ENCODE measurements around the gene UQCRH. TPM values are rescaled to one million over a fixed set of nuclear protein-coding genes. Genes with fewer than 3 reads are reported as not detected.

The UQCRH gene
- 100 to 1,000 TPM; 144 to 237 TPM for total RNA-seq

GRCh38 chr1:46303038-46303871, at the start of gene UQCRH, which contains the start of gene LRRC41:
Gene UQCRH (plus strand): TSS chr1:46303698. CDS start chr1:46303767, 69 bp downstream.
Gene LRRC41 (minus strand): TSS chr1:46303616. CDS start chr1:46303322, 294 bp downstream.
- Histone ChIP-seq H3K9me3 (no peaks in the 10 kb centered on the region), H3K36me3 (no peaks in the 10 kb centered on the region), H3K4me3 (peak within 1 kb of the TSS; percentile 92), H3K27ac (peak within 1 kb of the TSS; percentile 98 to 100), H3K27me3 (replicated peaks; ENCODE audit: insufficient read depth) (no peaks in the 10 kb centered on the region), H3K4me1 (ENCODE audit: control insufficient read depth in 1 of 2, low read depth in 2 of 2) (peaks cover 31 to 61% of the 10 kb centered on the region in 2 donors)
- DNase-seq (ENCODE audit: low spot score) (peak; percentile 82), ATAC-seq (ENCODE audit: insufficient number of reproducible peaks, low FRiP score, low read depth) (peak; percentile 88)
- no peak for TF ChIP-seq CTCF (IDR thresholded peaks at IDR 0.05)

- DNase-seq (ENCODE audit: low spot score): no peak
- Histone ChIP-seq H3K4me1 (ENCODE audit: control insufficient read depth in 1 of 2, low read depth in 2 of 2) (no peaks in the 10 kb centered on the region), H3K36me3 (no peaks in the 10 kb centered on the region), H3K9me3 (no peaks in the 10 kb centered on the region), H3K4me3 (no peak overlapping the region), H3K27me3 (replicated peaks; ENCODE audit: insufficient read depth) (no peaks in the 10 kb centered on the region), H3K27ac (no peak overlapping the region)
- ATAC-seq (ENCODE audit: insufficient number of reproducible peaks, low FRiP score, low read depth): no peak
- TF ChIP-seq CTCF (IDR thresholded peaks at IDR 0.05): no peak
Observed at GRCh38 chr1:46254668-46255067, 48.8 kb upstream of the UQCRH start.

GRCh38 chr1:46256523-46256922, 47.0 kb upstream of the UQCRH start:
- Histone ChIP-seq H3K4me1 (ENCODE audit: control insufficient read depth in 1 of 2, low read depth in 2 of 2) (no peaks in the 10 kb centered on the region), H3K4me3 (no peak overlapping the region), H3K36me3 (no peaks in the 10 kb centered on the region), H3K27ac (no peak overlapping the region), H3K9me3 (no peaks in the 10 kb centered on the region), H3K27me3 (replicated peaks; ENCODE audit: insufficient read depth) (no peaks in the 10 kb centered on the region)
- DNase-seq (ENCODE audit: low spot score) (no peak), ATAC-seq (ENCODE audit: insufficient number of reproducible peaks, low FRiP score, low read depth) (no peak)
- no peak for TF ChIP-seq CTCF (IDR thresholded peaks at IDR 0.05)

GRCh38 chr1:46262508-46262907, 41.0 kb upstream of the UQCRH start:
- Histone ChIP-seq H3K27ac (no peak overlapping the region), H3K27me3 (replicated peaks; ENCODE audit: insufficient read depth) (no peaks in the 10 kb centered on the region), H3K4me1 (ENCODE audit: control insufficient read depth in 1 of 2, low read depth in 2 of 2) (no peaks in the 10 kb centered on the region), H3K4me3 (no peak overlapping the region), H3K36me3 (no peaks in the 10 kb centered on the region), H3K9me3 (no peaks in the 10 kb centered on the region)
- DNase-seq (ENCODE audit: low spot score): no peak
- no peak for TF ChIP-seq CTCF (IDR thresholded peaks at IDR 0.05)
- no peak for ATAC-seq (ENCODE audit: insufficient number of reproducible peaks, low FRiP score, low read depth)

GRCh38 chr1:46263146-46263545, 40.4 kb upstream of the UQCRH start:
- Histone ChIP-seq H3K36me3 (no peaks in the 10 kb centered on the region), H3K4me1 (ENCODE audit: control insufficient read depth in 1 of 2, low read depth in 2 of 2) (no peaks in the 10 kb centered on the region), H3K27ac (no peak overlapping the region), H3K27me3 (replicated peaks; ENCODE audit: insufficient read depth) (no peaks in the 10 kb centered on the region), H3K9me3 (no peaks in the 10 kb centered on the region), H3K4me3 (no peak overlapping the region)
- no peak for ATAC-seq (ENCODE audit: insufficient number of reproducible peaks, low FRiP score, low read depth)
- no peak for TF ChIP-seq CTCF (IDR thresholded peaks at IDR 0.05)
- DNase-seq (ENCODE audit: low spot score): no peak

Data from thoracic aorta (tissue), 2 donors.